ENCODE data around the gene TMUB1.

The TMUB1 gene

GRCh38 chr7:151032936-151033863 is 50.1 kb downstream of the TMUB1 start:
- no peak overlapping the region for H3K4me3 Mint-ChIP-seq
- no peaks in the 10 kb centered on the region for H3K9me3 Mint-ChIP-seq
- no peaks in the 10 kb centered on the region for H3K27me3 Mint-ChIP-seq
- CTCF ChIA-PET: interaction anchor here (0.9 to 2.2 kb wide), 5 partner anchors 9 to 78 kb away, joined by 3 to 10 read pairs (median 3); no protein-coding TSS in a partner anchor
- no peak overlapping the region for H3K27ac Mint-ChIP-seq
- H3K4me1 Mint-ChIP-seq: peaks cover 14% of the 10 kb centered on the region
- peaks cover 7% of the 10 kb centered on the region for H3K36me3 Mint-ChIP-seq
- DNase-seq: no peak

Data from activated naive CD4-positive, alpha-beta T cell treated with anti-CD3 and anti-CD28 coated beads, Interleukin-2, amount 10 ng/mL, durations not matched to agents 7 days and 5 days (primary cell).